Trophoblast cell (in vitro differentiated cells and primary cell): ENCODE results near the gene SERTAD1.

Experiments
- DNase-seq, 2 donors: peaks; one replicate each; pipeline ENCODE4 v3.0.0-alpha.2; 2016
- H2AFZ ChIP-seq: 2 replicates; pipeline ENCODE4 v1.6.1; 2013; ENCODE audit warnings: low read length, moderate library complexity, mild to moderate bottlenecking; ENCODE audit not compliant: insufficient read depth, poor library complexity
- H2AK5ac ChIP-seq: 2 replicates; pipeline ENCODE4 v1.6.1; 2013; ENCODE audit warnings: mild to moderate bottlenecking, low read length
- H2BK120ac ChIP-seq: 2 replicates; pipeline ENCODE4 v1.6.1; 2013; ENCODE audit warnings: low read length, mild to moderate bottlenecking, moderate library complexity; ENCODE audit not compliant: insufficient read depth, poor library complexity
- H2BK12ac ChIP-seq: 2 replicates; pipeline ENCODE4 v1.6.1; 2013; ENCODE audit warnings: mild to moderate bottlenecking, low read length, moderate library complexity
- H2BK5ac ChIP-seq: 2 replicates; pipeline ENCODE4 v1.6.1; 2013; ENCODE audit warnings: low read length, low read depth, moderate library complexity, mild to moderate bottlenecking; ENCODE audit not compliant: poor library complexity
- H3K14ac ChIP-seq: 2 replicates; pipeline ENCODE4 v1.6.1; 2013; ENCODE audit warnings: mild to moderate bottlenecking, low read length
- H3K18ac ChIP-seq: 2 replicates; pipeline ENCODE4 v1.6.1; 2013; ENCODE audit warnings: mild to moderate bottlenecking, low read length
- H3K23ac ChIP-seq: 2 replicates; pipeline ENCODE4 v1.6.1; 2013; ENCODE audit warnings: low read length
- H3K27ac ChIP-seq: 2 replicates; pipeline ENCODE4 v1.5.1; 2013; ENCODE audit warnings: low read depth, mild to moderate bottlenecking, inconsistent platforms, low read length, moderate library complexity
- H3K27me3 ChIP-seq: 2 replicates; pipeline ENCODE4 v1.6.1; 2013; ENCODE audit warnings: inconsistent platforms, mild to moderate bottlenecking, low read length, moderate library complexity; ENCODE audit not compliant: insufficient read depth
- H3K36me3 ChIP-seq, 2 experiments: 1 replicate in 1 of 2; 2 replicates in 1 of 2; pipeline ENCODE4 v1.6.1; 2013; ENCODE audit warnings: low read length in 2 of 2, mild to moderate bottlenecking in 2 of 2, moderate library complexity in 1 of 2; ENCODE audit not compliant: insufficient read depth in 2 of 2, control insufficient read depth in 1 of 2
- H3K4ac ChIP-seq: 2 replicates; pipeline ENCODE4 v1.6.1; 2013; ENCODE audit warnings: low read depth, mild to moderate bottlenecking, low read length, moderate library complexity
- H3K4me1 ChIP-seq, 2 experiments: 1 replicate in 1 of 2; 2 replicates in 1 of 2; pipeline ENCODE4 v1.6.1; 2013; ENCODE audit warnings: low read length in 2 of 2, mild to moderate bottlenecking in 2 of 2, moderate library complexity in 1 of 2; ENCODE audit not compliant: insufficient read depth in 2 of 2, control insufficient read depth in 1 of 2
- H3K4me2 ChIP-seq: 2 replicates; pipeline ENCODE4 v1.6.1; 2013; ENCODE audit warnings: inconsistent platforms, mild to moderate bottlenecking, low read length, moderate library complexity
- H3K4me3 ChIP-seq: 2 replicates; pipeline ENCODE4 v1.5.1; 2013; ENCODE audit warnings: mild to moderate bottlenecking, low read depth, low read length, inconsistent platforms
- H3K79me1 ChIP-seq: one replicate; pipeline ENCODE4 v1.6.1; 2013; ENCODE audit warnings: low read length
- H3K79me2 ChIP-seq: 2 replicates; pipeline ENCODE4 v1.6.1; 2013; ENCODE audit warnings: low read length, mild to moderate bottlenecking; ENCODE audit not compliant: control insufficient read depth, insufficient read depth, poor library complexity
- H3K9ac ChIP-seq: 2 replicates; pipeline ENCODE4 v1.6.1; 2013; ENCODE audit warnings: mild to moderate bottlenecking, low read length
- H3K9me3 ChIP-seq: 2 replicates; pipeline ENCODE4 v1.6.1; 2013; ENCODE audit warnings: low read depth, mild to moderate bottlenecking, control low read depth, inconsistent platforms, low read length; ENCODE audit not compliant: insufficient read depth
- H4K12ac ChIP-seq: 2 replicates; pipeline ENCODE4 v1.6.1; 2013; ENCODE audit warnings: low read depth, mild to moderate bottlenecking, low read length, moderate library complexity
- H4K8ac ChIP-seq: 2 replicates; pipeline ENCODE4 v1.6.1; 2013; ENCODE audit warnings: low read depth, mild to moderate bottlenecking, low read length, moderate library complexity
- H4K91ac ChIP-seq: one replicate; pipeline ENCODE4 v1.6.1; 2013; ENCODE audit warnings: low read depth, mild to moderate bottlenecking, low read length, moderate library complexity
- WGBS: extraction: QIAGEN DNeasy Blood & Tissue Kit; methylation state at CpG from one replicate; pipeline ENCODE4 v1.1.7; 2013; ENCODE audit warnings: missing lambda C conversion rate; ENCODE audit not compliant: insufficient read length, insufficient coverage; ENCODE audit errors: extremely low coverage; 5-methylcytosine and 5-hydroxymethylcytosine counted together

Gene SERTAD1

GRCh38 chr19:40417643-40417981, 8.2 kb downstream of the SERTAD1 start:
- no peak for DNase-seq
- Histone ChIP-seq H2AFZ (peak overlapping the region; percentile 17), H3K9me3 (no peaks in the 10 kb centered on the region), H3K4me1 (peaks cover 8 to 12% of the 10 kb centered on the region in 2 experiments), H2BK120ac (no peak overlapping the region), H3K9ac (no peak overlapping the region), H2BK12ac (peak overlapping the region; percentile 63), H3K18ac (no peak overlapping the region), H3K23ac (no peak overlapping the region), H4K12ac (no peak overlapping the region), H4K91ac (peak overlapping the region; percentile 20), H3K79me2 (peaks cover 1% of the 10 kb centered on the region), H2BK5ac (peak overlapping the region; percentile 47), H2AK5ac (peak overlapping the region; percentile 67), H3K79me1 (peaks cover 13% of the 10 kb centered on the region), H3K36me3 (peaks cover 2 to 3% of the 10 kb centered on the region in 2 experiments), H3K27me3 (no peaks in the 10 kb centered on the region), H3K4me2 (no peak overlapping the region), H3K4me3 (no peak overlapping the region), H3K27ac (no peak overlapping the region), H3K4ac (peak overlapping the region; percentile 6), H3K14ac (no peak overlapping the region), H4K8ac (peak overlapping the region; percentile 50)
- WGBS, result no CpG with 5 or more reads among the region's 4 CpGs

- no peak overlapping the region for H3K27ac ChIP-seq
- H3K18ac ChIP-seq, result peak overlapping the region; percentile 30
- peak overlapping the region; percentile 6 for H3K4ac ChIP-seq
- H2BK12ac ChIP-seq, result peak overlapping the region; percentile 63
- H4K12ac ChIP-seq, result peak overlapping the region; percentile 52
- H3K79me1 ChIP-seq, result peaks cover 13% of the 10 kb centered on the region
- H2AFZ ChIP-seq, result peak overlapping the region; percentile 17
- no peak overlapping the region for H3K4me2 ChIP-seq
- H3K4me3 ChIP-seq, result no peak overlapping the region
- no peaks in the 10 kb centered on the region for H3K27me3 ChIP-seq
- H3K23ac ChIP-seq, result no peak overlapping the region
- H2BK120ac ChIP-seq, result no peak overlapping the region
- peaks cover under 1% of the 10 kb centered on the region for H3K9me3 ChIP-seq
- no peaks in the 10 kb centered on the region for H3K36me3 ChIP-seq
- peak overlapping the region; percentile 20 for H4K91ac ChIP-seq
- H3K4me1 ChIP-seq, result peaks cover 8 to 10% of the 10 kb centered on the region in 2 experiments
- peak overlapping the region; percentile 57 for H3K14ac ChIP-seq
- H2AK5ac ChIP-seq, result peak overlapping the region; percentile 67
- peak in 1 of 2 donors; percentile 18 for DNase-seq
- H3K9ac ChIP-seq, result no peak overlapping the region
- peaks cover 1% of the 10 kb centered on the region for H3K79me2 ChIP-seq
- H4K8ac ChIP-seq, result peak overlapping the region; percentile 50
- H2BK5ac ChIP-seq, result peak overlapping the region; percentile 47
- no CpG with 5 or more reads among the region's 16 CpGs for WGBS
Measured at GRCh38 chr19:40416918-40417642, 8.7 kb downstream of the SERTAD1 start.

- no peak overlapping the region for H2BK5ac ChIP-seq
- H3K4ac ChIP-seq, result no peak overlapping the region
- H4K12ac ChIP-seq, result no peak overlapping the region
- DNase-seq, result no peak
- H3K79me1 ChIP-seq, result peaks cover 9% of the 10 kb centered on the region
- H3K23ac ChIP-seq, result no peak overlapping the region
- peaks cover 8 to 10% of the 10 kb centered on the region in 2 experiments for H3K4me1 ChIP-seq
- H3K18ac ChIP-seq, result no peak overlapping the region
- H3K4me2 ChIP-seq, result no peak overlapping the region
- WGBS, result no CpG with 5 or more reads among the region's 2 CpGs
- H3K4me3 ChIP-seq, result no peak overlapping the region
- no peak overlapping the region for H2AFZ ChIP-seq
- no peak overlapping the region for H3K14ac ChIP-seq
- H2AK5ac ChIP-seq, result no peak overlapping the region
- no peaks in the 10 kb centered on the region for H3K36me3 ChIP-seq
- H3K27me3 ChIP-seq, result no peaks in the 10 kb centered on the region
- H2BK120ac ChIP-seq, result no peak overlapping the region
- H3K79me2 ChIP-seq, result no peaks in the 10 kb centered on the region
- H3K27ac ChIP-seq, result no peak overlapping the region
- no peak overlapping the region for H4K8ac ChIP-seq
- no peak overlapping the region for H2BK12ac ChIP-seq
- H4K91ac ChIP-seq, result no peak overlapping the region
- no peak overlapping the region for H3K9ac ChIP-seq
- H3K9me3 ChIP-seq, result peaks cover 2% of the 10 kb centered on the region
Measured at GRCh38 chr19:40415768-40416167, 10.0 kb downstream of the SERTAD1 start.

GRCh38 chr19:40414542-40415535, 11.0 kb downstream of the SERTAD1 start:
- no peak overlapping the region for H3K23ac ChIP-seq
- H3K36me3 ChIP-seq, result no peaks in the 10 kb centered on the region
- H4K91ac ChIP-seq, result no peak overlapping the region
- H2BK5ac ChIP-seq, result no peak overlapping the region
- H3K79me2 ChIP-seq, result no peaks in the 10 kb centered on the region
- H2AFZ ChIP-seq, result no peak overlapping the region
- no peak overlapping the region for H3K4me3 ChIP-seq
- H3K4ac ChIP-seq, result no peak overlapping the region
- no peaks in the 10 kb centered on the region for H3K27me3 ChIP-seq
- H3K4me1 ChIP-seq, result peaks cover 8 to 10% of the 10 kb centered on the region in 2 experiments
- H3K9ac ChIP-seq, result no peak overlapping the region
- no peak overlapping the region for H4K12ac ChIP-seq
- H3K14ac ChIP-seq, result no peak overlapping the region
- no CpG with 5 or more reads among the region's 21 CpGs for WGBS
- H2AK5ac ChIP-seq, result peak overlapping the region; percentile 5
- H3K79me1 ChIP-seq, result peaks cover 7% of the 10 kb centered on the region
- H3K4me2 ChIP-seq, result no peak overlapping the region
- no peak overlapping the region for H2BK120ac ChIP-seq
- no peak overlapping the region for H2BK12ac ChIP-seq
- H4K8ac ChIP-seq, result no peak overlapping the region
- no peak overlapping the region for H3K27ac ChIP-seq
- H3K18ac ChIP-seq, result no peak overlapping the region
- DNase-seq, result no peak
- H3K9me3 ChIP-seq, result peaks cover 2% of the 10 kb centered on the region
